ENCODE results near the gene PRADC1.

The PRADC1 gene

GRCh38 chr2:73258186-73258912 is 25.3 kb upstream of the PRADC1 start:
- DNase-seq, result no peak

- DNase-seq, result no peak
Measured at GRCh38 chr2:73257425-73258125, 24.5 kb upstream of the PRADC1 start.

- DNase-seq, result no peak
Measured at GRCh38 chr2:73257021-73257420, 24.0 kb upstream of the PRADC1 start.

- no peak for DNase-seq
Measured at GRCh38 chr2:73256618-73256922, 23.5 kb upstream of the PRADC1 start.

- no peak for DNase-seq
Measured at GRCh38 chr2:73255907-73256617, 23.0 kb upstream of the PRADC1 start.

GRCh38 chr2:73255007-73255644 is 22.1 kb upstream of the PRADC1 start:
- DNase-seq, result no peak

GRCh38 chr2:73254343-73255006 is 21.4 kb upstream of the PRADC1 start:
- DNase-seq, result no peak

- DNase-seq, result no peak
Measured at GRCh38 chr2:73253901-73254300, 20.9 kb upstream of the PRADC1 start.

- DNase-seq, result no peak
Measured at GRCh38 chr2:73253400-73253799, 20.4 kb upstream of the PRADC1 start.

GRCh38 chr2:73252238-73253027 is 19.4 kb upstream of the PRADC1 start:
- DNase-seq, result no peak

GRCh38 chr2:73250872-73251846 is 18.1 kb upstream of the PRADC1 start:
- DNase-seq, result no peak

- DNase-seq, result no peak
Measured at GRCh38 chr2:73249636-73250035, 16.6 kb upstream of the PRADC1 start.

- no peak for DNase-seq
Measured at GRCh38 chr2:73246850-73247249, 13.8 kb upstream of the PRADC1 start.

- no peak for DNase-seq
Measured at GRCh38 chr2:73244580-73244979, 11.5 kb upstream of the PRADC1 start.

GRCh38 chr2:73243884-73244570 is 11.0 kb upstream of the PRADC1 start:
- DNase-seq, result no peak

- DNase-seq, result no peak
Measured at GRCh38 chr2:73239776-73240175, 6.7 kb upstream of the PRADC1 start.

GRCh38 chr2:73238976-73239375 is 5.9 kb upstream of the PRADC1 start:
- DNase-seq, result no peak

GRCh38 chr2:73238149-73238548 is 5.1 kb upstream of the PRADC1 start:
- DNase-seq, result no peak

- DNase-seq, result no peak
Measured at GRCh38 chr2:73237168-73237567, 4.1 kb upstream of the PRADC1 start.

- no peak for DNase-seq
Measured at GRCh38 chr2:73235315-73236028, 2.4 kb upstream of the PRADC1 start.
